Epidermal melanocyte (primary cell): Measurements from ENCODE around the gene ANKRD62.
"Not testable (repeated sequence)": the region's sequence is repeated elsewhere in the genome, so short reads cannot be mapped to it uniquely, and the experiment has no call there.

Source experiments
- DNase-seq: peaks from one replicate; pipeline ENCODE4 v3.0.0; 2011; ENCODE audit warnings: low spot score; ENCODE audit not compliant: insufficient read length

ANKRD62 gene

DNA sequence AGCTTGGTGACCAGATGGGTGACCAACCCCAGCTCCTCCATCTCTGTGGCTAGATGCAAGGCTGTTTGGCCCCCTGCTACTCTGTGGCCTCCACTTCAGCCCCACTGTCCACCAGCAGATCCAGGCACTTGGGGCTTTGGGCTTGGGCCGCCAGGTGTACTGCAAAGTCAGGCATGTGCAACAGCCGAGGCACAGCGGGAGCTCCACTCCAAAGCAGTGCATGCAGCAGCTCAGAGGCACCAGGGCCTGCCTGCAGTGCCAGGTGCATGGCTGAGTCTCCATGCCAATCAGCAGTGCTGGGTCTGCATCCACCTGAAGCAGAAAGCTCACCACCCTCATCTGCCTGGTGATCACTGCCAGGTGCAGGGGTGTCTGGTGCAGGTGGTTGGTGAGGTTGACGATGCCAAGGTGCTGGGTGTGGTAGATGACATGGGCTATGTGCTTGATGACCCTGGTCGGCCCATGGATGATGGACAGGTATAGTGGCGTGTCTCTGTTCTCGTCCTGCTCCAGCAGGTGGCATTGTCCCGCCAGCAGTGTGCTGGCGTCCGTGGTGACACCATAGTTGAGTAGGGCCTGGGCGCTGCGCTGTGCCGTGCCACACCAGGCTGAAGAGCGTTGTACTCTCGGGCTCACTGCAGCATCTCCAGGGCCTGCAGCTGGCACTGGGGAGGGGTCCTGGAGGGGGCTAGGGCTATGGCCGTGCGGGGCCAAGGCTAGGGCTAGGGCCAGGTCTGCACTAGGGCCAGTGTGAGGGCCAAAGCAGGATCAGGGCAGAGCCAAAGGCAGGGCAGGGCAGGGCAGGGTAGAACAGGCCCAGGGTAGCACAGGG is 1.0 kb upstream of the ANKRD62 start:
- DNase-seq: no peak

DNA sequence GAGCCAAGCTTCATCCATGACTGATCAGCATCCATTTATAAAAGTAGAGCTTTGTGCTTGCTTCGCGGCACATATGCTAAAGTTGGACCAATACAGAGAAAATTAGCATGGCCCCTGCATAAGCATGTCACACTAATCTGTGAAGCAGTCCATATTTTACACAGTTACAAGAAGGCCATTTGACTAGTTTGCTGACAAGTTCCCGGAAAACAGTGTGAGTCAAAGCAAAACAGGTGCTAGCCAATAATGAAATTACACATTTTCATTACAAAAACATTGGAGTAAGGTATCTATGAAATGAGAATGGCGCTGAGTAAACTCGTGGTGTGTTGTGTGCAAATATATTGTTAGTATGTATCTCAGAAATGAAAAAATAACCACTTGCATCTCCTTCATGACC is 4.7 kb downstream of the ANKRD62 start:
- DNase-seq: no peak

GRCh38 chr18:12099160-12099559 is 5.5 kb downstream of the ANKRD62 start:
- DNase-seq: no peak

DNA sequence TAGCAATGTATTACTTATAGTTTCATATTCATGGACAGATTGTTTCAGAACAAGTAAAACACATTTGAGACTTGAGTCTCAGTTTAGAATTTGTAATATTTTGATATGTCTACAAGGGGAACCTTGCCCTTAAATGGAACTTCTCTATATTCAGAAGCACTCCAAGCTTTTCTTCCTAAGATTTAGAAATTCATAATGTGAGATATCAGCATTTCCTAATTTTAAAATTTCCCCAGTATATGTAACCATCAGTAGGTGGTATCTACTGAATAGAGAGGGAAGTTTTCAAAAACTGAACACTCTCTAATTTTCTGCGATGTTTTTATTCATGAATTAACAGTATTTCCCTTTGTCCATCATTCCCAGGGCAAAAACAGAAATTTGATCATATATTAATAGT is 7.6 kb downstream of the ANKRD62 start:
- no peak for DNase-seq

DNA sequence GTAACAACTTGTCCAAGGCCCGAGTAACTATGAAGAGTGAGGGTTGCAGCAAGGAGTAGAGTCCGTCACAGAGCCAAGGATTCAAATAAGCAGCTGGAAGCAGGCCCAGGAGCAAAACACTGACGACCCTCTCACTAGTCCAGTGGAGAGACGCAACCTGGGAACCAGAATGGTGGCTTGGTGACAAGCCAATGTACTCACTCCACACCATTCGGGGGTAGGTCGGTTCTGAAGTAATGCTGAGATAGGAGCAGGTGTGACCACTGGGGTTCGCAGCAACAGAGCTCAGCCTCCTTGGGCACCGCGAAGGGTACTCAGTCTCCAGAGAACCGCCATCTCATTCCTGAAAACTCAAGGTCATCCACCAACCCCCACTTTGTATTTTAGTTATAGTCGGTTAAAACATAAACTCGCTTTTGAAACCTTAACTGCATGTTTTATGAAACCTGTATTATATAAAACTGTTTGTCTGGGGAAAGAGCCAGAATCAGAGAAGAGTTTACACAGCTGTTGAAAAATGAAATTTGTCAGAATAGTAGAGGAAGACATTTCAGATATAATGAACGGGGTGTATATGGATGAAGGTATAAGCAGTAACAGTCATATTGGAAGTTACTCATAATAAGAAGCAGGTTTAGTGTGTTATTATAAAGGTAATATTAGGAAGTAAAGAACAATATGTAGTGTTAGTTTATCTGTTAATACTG is 8.6 kb downstream of the ANKRD62 start:
- DNase-seq: no peak

GRCh38 chr18:12106471-12106870 is 12.8 kb downstream of the ANKRD62 start:
- no peak for DNase-seq

GRCh38 chr18:12109836-12110235 is 16.2 kb downstream of the ANKRD62 start:
- DNase-seq: no peak

DNA sequence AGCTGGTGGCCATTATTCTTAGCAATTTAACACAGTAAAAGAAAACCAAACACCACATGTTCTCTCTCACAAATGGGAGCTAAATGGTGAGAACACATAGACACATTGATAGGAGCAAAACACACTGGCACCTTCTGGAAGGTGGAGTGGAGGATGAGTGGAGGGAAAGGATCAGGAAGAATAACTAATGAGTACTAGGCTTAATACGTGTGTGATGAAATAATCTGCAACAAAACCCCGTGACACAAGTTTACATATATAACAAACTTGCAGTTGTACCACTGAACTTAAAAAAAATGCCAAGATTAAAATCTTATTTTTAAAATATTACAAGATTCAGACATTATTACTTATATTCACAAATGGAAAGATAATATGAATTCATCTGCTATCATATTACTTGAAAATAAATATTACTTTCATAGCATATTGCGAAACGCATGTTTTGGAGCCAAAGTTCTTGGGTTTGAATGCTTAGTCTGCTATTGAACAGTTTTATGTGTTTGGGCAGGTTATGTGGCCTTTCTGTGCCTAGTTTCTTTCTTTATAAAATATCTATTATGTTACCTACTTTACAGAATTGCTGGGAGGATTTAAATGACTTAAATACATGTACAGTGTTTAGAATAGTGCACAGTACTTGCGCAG is 20.5 kb downstream of the ANKRD62 start:
- DNase-seq: no peak

DNA sequence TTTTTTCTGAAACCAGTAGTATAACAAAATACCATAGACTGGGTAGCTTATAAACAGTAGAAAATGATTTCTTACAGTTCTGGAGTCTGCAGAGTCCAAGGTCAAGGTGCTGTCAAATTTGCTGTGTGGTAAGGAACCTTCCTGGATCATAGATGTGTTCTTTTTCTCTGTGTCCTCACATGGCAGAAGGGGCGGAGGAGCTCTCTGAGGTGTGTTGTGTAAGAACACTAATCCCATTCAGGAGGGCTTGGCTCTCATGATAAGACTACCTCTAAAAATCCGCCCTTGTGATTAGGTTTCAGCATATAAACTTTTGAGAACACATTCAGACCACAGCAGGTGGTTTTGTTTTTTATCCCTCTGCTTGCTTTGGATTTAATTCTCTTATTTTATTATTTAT is 25.7 kb downstream of the ANKRD62 start:
- no peak for DNase-seq

GRCh38 chr18:12121175-12122042 is 27.8 kb downstream of the ANKRD62 start:
- DNase-seq: no peak

GRCh38 chr18:12122043-12122389 is 28.4 kb downstream of the ANKRD62 start:
- not testable (repeated sequence) for DNase-seq

- not testable (repeated sequence) for DNase-seq
Measured at GRCh38 chr18:12127647-12128046, 34.0 kb downstream of the ANKRD62 start.

DNA sequence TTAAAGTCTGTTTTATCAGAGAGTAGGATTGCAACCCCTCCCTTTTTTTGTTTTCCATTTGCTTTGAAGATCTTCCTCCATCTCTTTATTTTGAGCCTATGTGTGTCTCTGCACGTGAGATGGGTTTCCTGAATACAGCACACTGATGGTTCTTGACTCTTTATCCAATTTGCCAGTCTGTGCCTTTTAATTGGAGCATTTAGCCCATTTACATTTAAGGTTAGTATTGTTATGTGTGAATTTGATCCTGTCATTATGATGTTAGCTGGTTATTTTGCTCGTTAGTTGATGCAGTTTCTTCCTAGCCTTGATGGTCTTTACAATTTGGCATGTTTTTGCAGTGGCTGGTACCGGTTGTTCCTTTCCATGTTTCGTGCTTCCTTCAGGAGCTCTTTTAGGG is 45.2 kb downstream of the ANKRD62 start:
- DNase-seq: not testable (repeated sequence)

- not testable (repeated sequence) for DNase-seq
Measured at GRCh38 chr18:12140866-12141265, 47.2 kb downstream of the ANKRD62 start.

GRCh38 chr18:12141778-12142177 is 48.1 kb downstream of the ANKRD62 start:
- DNase-seq: not testable (repeated sequence)

DNA sequence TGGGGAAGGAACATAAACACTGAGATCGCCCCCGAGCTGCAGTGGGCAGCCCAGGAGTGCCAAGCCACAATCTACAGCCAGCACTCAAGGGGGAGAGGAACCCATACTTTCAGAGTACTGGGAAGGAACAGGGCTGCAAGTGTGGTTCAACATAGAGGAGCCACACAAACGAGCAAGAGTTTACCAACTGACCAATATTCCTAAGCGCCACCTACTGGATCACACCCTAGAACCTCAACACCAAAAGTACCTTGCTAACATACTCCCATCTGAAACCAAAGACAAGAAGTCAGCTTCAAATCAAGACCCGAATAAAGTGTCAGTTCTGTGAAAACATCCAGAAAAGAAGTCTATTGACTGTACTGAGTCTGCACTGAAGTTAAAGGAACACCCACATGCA is 55.8 kb downstream of the ANKRD62 start:
- DNase-seq: not testable (repeated sequence)

GRCh38 chr18:12154361-12154760 is 60.7 kb downstream of the ANKRD62 start:
- DNase-seq: no peak

DNA sequence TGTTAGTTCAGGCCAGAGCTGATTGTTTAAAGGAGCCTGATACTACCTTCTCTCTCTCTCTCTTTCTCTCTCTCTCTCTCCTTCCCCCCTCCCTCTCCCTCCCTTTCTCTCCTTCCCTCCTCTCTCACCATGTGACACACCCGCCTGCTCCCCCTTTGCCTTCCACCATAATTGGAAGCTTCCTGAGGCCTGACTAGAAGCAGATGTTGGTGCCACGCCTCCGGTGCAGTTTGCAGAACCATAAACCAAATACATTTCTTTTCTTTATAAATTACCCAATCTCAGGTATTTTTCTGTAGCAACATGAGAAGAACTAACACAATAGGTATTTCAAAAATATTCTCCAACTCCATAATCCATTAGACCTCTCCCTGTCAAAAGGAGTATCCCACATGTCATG is 62.4 kb downstream of the ANKRD62 start:
- no peak for DNase-seq

DNA sequence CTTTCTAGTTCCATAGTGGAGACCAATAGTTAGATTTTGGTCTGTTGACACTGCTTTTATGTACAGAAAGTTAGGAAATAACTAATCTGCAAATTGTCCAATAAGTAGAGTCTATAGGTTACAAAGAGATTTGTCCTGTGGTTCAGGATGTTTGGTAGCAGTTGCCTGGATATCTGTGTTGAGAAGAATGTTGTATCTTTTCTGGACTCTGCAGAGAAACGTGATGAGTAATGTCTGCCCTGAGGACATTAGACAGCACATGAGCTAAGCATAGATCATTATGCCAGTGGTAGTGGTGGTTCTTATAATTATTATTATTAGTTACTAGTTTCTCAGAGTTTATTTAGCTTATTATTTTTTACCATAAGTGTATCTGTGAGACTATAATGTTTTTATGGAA is 65.8 kb downstream of the ANKRD62 start:
- DNase-seq: peak; percentile 32

DNA sequence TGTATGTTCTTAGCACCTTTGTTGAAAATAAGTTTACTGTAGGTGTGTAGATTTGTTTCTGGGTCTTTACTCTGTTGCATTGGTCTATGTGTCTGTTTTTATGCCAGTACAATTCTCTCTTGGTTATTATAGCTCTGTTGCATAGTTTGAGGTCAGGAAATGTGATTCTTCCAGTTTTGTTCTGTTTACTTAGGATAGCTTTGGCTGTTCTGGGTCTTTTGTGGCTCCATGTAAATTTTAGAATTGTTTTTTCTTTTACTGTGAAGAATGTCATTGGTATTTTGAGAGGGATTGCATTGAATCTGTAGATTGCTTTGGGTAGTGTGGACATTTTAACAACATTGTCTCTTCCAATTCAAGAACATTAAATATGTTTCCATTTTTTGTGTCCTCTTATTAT is 69.1 kb downstream of the ANKRD62 start:
- no peak for DNase-seq

GRCh38 chr18:12165038-12165768 is 71.6 kb downstream of the ANKRD62 start:
- DNase-seq: no peak
